Mucosa of descending colon (tissue), 3 donors: ENCODE data around the gene TPX2. TPM values are rescaled to one million over a fixed set of nuclear protein-coding genes. Genes with fewer than 3 reads are reported as not detected.

Experiments
- ATAC-seq: fragments of 200-7000 bp; cut with Tn5 transposase; one replicate; pipeline ENCODE4 v1.9.1; 2020; ENCODE audit warnings: mild to moderate bottlenecking, moderate library complexity
- DNase-seq, 3 donors: peaks; one replicate each; pipeline ENCODE4 v3.0.0-alpha.2; 2020
- H3K36me3 ChIP-seq: fragments of 200-600 bp; one replicate; pipeline ENCODE4 v1.8.0; 2021; ENCODE audit warnings: low read depth, mild to moderate bottlenecking
- H3K4me1 ChIP-seq: fragments of 200-600 bp; one replicate; pipeline ENCODE4 v1.8.0; 2021; ENCODE audit warnings: low read depth, mild to moderate bottlenecking
- H3K4me3 ChIP-seq: fragments of 200-600 bp; one replicate; pipeline ENCODE4 v1.8.0; 2021; ENCODE audit warnings: mild to moderate bottlenecking
- H3K9me3 ChIP-seq: fragments of 200-600 bp; one replicate; pipeline ENCODE4 v1.8.0; 2021; ENCODE audit warnings: mild to moderate bottlenecking
- CTCF ChIP-seq: fragments of 200-600 bp; IDR thresholded peaks from one replicate; pipeline ENCODE4 v1.8.0; 2022; ENCODE audit warnings: antibody characterized with exemption, mild to moderate bottlenecking
- intact Hi-C, 2 donors: fragments of 100-400 bp; cut with DNase I in 1 of 2; cut with micrococcal nuclease in 1 of 2; formaldehyde crosslinking; loops; one replicate each; pipeline versions ENCODE4 v1.11.0 to v1.11.1; 2022; cut with DNase I, micrococcal nuclease
- total RNA-seq, 3 donors: library from RNA; stranded (reverse); fragmentation: NEBNext Ultra II Directional in 2 of 3; extraction: Animal tissue kit (Norgen Biotek cat#: 25700) in 2 of 3; gene quantifications; one replicate each; pipeline versions ENCODE4 v1.2.1 to v1.2.4, GENCODE V29; 2021 to 2023
- donor health status: DM: no; HTN: no; CAD: no; lungs with moderate emphysema.
- donor health status: DM: no; HTN: no; CAD: no.
- donor health status: DM: no; HTN: yes; CAD: no.

TPX2 gene
- total RNA-seq, 3 donors from 2014 or later = 3.0 to 26.6 (median 8.8) TPM

- no peak for TF ChIP-seq CTCF
- DNase-seq (no peak), ATAC-seq (no peak)
- Histone ChIP-seq H3K9me3 (no peaks in the 10 kb centered on the region), H3K36me3 (no peaks in the 10 kb centered on the region), H3K4me3 (no peak overlapping the region), H3K4me1 (peaks cover 5% of the 10 kb centered on the region)
- intact Hi-C loops = loop anchor here in 1 of 2 donors (5.0 kb wide), 1 partner anchor 217 kb away; no protein-coding TSS in a partner anchor
These were observed 81.1 kb downstream of the TPX2 start for GRCh38 chr20:31820228-31820627.

- intact Hi-C loops = loop anchor here in 1 of 2 donors (5.0 kb wide), 1 partner anchor 216 kb away; no protein-coding TSS in a partner anchor
- no peak for DNase-seq
- no peaks in the 10 kb centered on the region for H3K36me3 ChIP-seq
These were observed 82.3 kb downstream of the TPX2 start for GRCh38 chr20:31821427-31821826.

GRCh38 chr20:31822421-31823330 is 83.6 kb downstream of the TPX2 start:
- H3K36me3 ChIP-seq = no peaks in the 10 kb centered on the region
- H3K4me3 ChIP-seq = no peak overlapping the region
- no peaks in the 10 kb centered on the region for H3K9me3 ChIP-seq
- no peaks in the 10 kb centered on the region for H3K4me1 ChIP-seq
- ATAC-seq (peak; percentile 89), DNase-seq (peak; percentile 74 to 80 (median 75))
- intact Hi-C loops = loop anchor here in 1 of 2 donors (5.0 kb wide), 1 partner anchor 215 kb away; no protein-coding TSS in a partner anchor
- peak; percentile 98 for TF ChIP-seq CTCF

More at GRCh38 chr20:31821427-31821826, 82.3 kb downstream of the TPX2 start:
- no peaks in the 10 kb centered on the region for H3K4me1 ChIP-seq
- ATAC-seq = no peak
- no peaks in the 10 kb centered on the region for H3K9me3 ChIP-seq
- TF ChIP-seq CTCF = no peak
- H3K4me3 ChIP-seq = no peak overlapping the region

- H3K4me1 ChIP-seq = no peaks in the 10 kb centered on the region
- ATAC-seq = no peak
- intact Hi-C loops = loop anchor here in 1 of 2 donors (5.0 kb wide), 1 partner anchor 214 kb away; no protein-coding TSS in a partner anchor
These were observed 84.5 kb downstream of the TPX2 start for GRCh38 chr20:31823360-31824124.

More at GRCh38 chr20:31823360-31824124, 84.5 kb downstream of the TPX2 start:
- no peak for DNase-seq
- Histone ChIP-seq H3K9me3 (no peaks in the 10 kb centered on the region), H3K36me3 (no peaks in the 10 kb centered on the region), H3K4me3 (no peak overlapping the region)
- TF ChIP-seq CTCF = no peak
